Germinal center (tissue), 1 donor: Measurements from ENCODE around the gene C15orf61.
A peak's percentile ranks its signal among the peaks of the same experiment; 100 is the strongest.

Experiments used
- DNase-seq: peaks from one replicate; pipeline ENCODE4 v3.0.0; 2012; ENCODE audit warnings: mixed read lengths, low spot score

C15orf61 gene

GRCh38 chr15:67521029-67521782 lies at the start of gene C15orf61:
Gene C15orf61 (plus strand): TSS chr15:67521131. CDS start chr15:67521249, 118 bp downstream.
- peak; percentile 92 for DNase-seq

GRCh38 chr15:67472957-67473356 lies 48.0 kb upstream of the C15orf61 start:
- no peak for DNase-seq

- DNase-seq, result no peak
These were observed 46.4 kb upstream of the C15orf61 start for GRCh38 chr15:67474405-67475110.

- DNase-seq, result no peak
These were observed 41.0 kb upstream of the C15orf61 start for GRCh38 chr15:67479781-67480505.

GRCh38 chr15:67480741-67481140 lies 40.2 kb upstream of the C15orf61 start:
- no peak for DNase-seq

GRCh38 chr15:67481680-67482079 lies 39.3 kb upstream of the C15orf61 start:
- DNase-seq, result no peak

GRCh38 chr15:67495585-67495984 lies 25.3 kb upstream of the C15orf61 start:
- DNase-seq, result no peak

GRCh38 chr15:67501177-67501835 lies 19.6 kb upstream of the C15orf61 start:
- peak; percentile 6 for DNase-seq

- no peak for DNase-seq
These were observed 19.0 kb upstream of the C15orf61 start for GRCh38 chr15:67501836-67502461.

- DNase-seq, result no peak
These were observed 16.9 kb upstream of the C15orf61 start for GRCh38 chr15:67504056-67504455.

GRCh38 chr15:67504796-67505195 lies 16.1 kb upstream of the C15orf61 start:
- no peak for DNase-seq

- no peak for DNase-seq
These were observed 15.0 kb upstream of the C15orf61 start for GRCh38 chr15:67505675-67506572.

- DNase-seq, result no peak
These were observed 13.9 kb upstream of the C15orf61 start for GRCh38 chr15:67506775-67507747.

GRCh38 chr15:67508407-67508806 lies 12.5 kb upstream of the C15orf61 start:
- DNase-seq, result no peak

GRCh38 chr15:67509918-67510317 lies 11.0 kb upstream of the C15orf61 start:
- no peak for DNase-seq

- DNase-seq, result no peak
These were observed 10.2 kb upstream of the C15orf61 start for GRCh38 chr15:67510597-67511190.

GRCh38 chr15:67511606-67512005 lies 9.3 kb upstream of the C15orf61 start:
- DNase-seq, result no peak

- no peak for DNase-seq
These were observed 8.8 kb upstream of the C15orf61 start for GRCh38 chr15:67512140-67512539.
